Fibroblast of skin of right quadriceps (primary cell): ENCODE results near the gene CTSZ.
"Not testable (repeated sequence)": the region's sequence is repeated elsewhere in the genome, so short reads cannot be mapped to it uniquely, and the experiment has no call there.

Source experiments
- DNase-seq: peaks from one replicate; pipeline ENCODE4 v3.0.0-alpha.2; 2013

CTSZ gene

GRCh38 chr20:59006864-59007664, at the start of gene CTSZ:
CTSZ (minus strand) TSS chr20:59007254; CDS start chr20:59007128, 126 bp downstream.
- DNase-seq: peak; percentile 34

- DNase-seq: peak; percentile 9
Observed at GRCh38 chr20:59055302-59055701, 48.2 kb upstream of the CTSZ start.

GRCh38 chr20:59051666-59052185, 44.7 kb upstream of the CTSZ start:
- no peak for DNase-seq

GRCh38 chr20:59050437-59050836, 43.4 kb upstream of the CTSZ start:
- DNase-seq: no peak

GRCh38 chr20:59048681-59049030, 41.6 kb upstream of the CTSZ start:
- no peak for DNase-seq

- peak; percentile 76 for DNase-seq
Observed at GRCh38 chr20:59047938-59048680, 41.1 kb upstream of the CTSZ start.

- no peak for DNase-seq
Observed at GRCh38 chr20:59046862-59047261, 39.8 kb upstream of the CTSZ start.

GRCh38 chr20:59044796-59045195, 37.7 kb upstream of the CTSZ start:
- no peak for DNase-seq

- no peak for DNase-seq
Observed at GRCh38 chr20:59044295-59044694, 37.2 kb upstream of the CTSZ start.

GRCh38 chr20:59043698-59044097, 36.6 kb upstream of the CTSZ start:
- DNase-seq: peak; percentile 39

- DNase-seq: peak; percentile 90
Observed at GRCh38 chr20:59042796-59043631, 36.0 kb upstream of the CTSZ start.

GRCh38 chr20:59042151-59042795, 35.2 kb upstream of the CTSZ start, which contains the start of gene PRELID3B:
PRELID3B (minus strand) TSS chr20:59042786; CDS start chr20:59042730, 56 bp downstream.
- peak; percentile 20 for DNase-seq

- DNase-seq: not testable (repeated sequence)
Observed at GRCh38 chr20:59041487-59041886, 34.4 kb upstream of the CTSZ start.

- no peak for DNase-seq
Observed at GRCh38 chr20:59040667-59041066, 33.6 kb upstream of the CTSZ start.

- DNase-seq: no peak
Observed at GRCh38 chr20:59039233-59039632, 32.2 kb upstream of the CTSZ start.

- DNase-seq: no peak
Observed at GRCh38 chr20:59037386-59037785, 30.3 kb upstream of the CTSZ start.

- no peak for DNase-seq
Observed at GRCh38 chr20:59035381-59035780, 28.3 kb upstream of the CTSZ start.

- DNase-seq: no peak
Observed at GRCh38 chr20:59033616-59034165, 26.6 kb upstream of the CTSZ start.

GRCh38 chr20:59033093-59033492, 26.0 kb upstream of the CTSZ start:
- no peak for DNase-seq

- DNase-seq: no peak
Observed at GRCh38 chr20:59032713-59033059, 25.6 kb upstream of the CTSZ start.

- peak; percentile 95 for DNase-seq
Observed at GRCh38 chr20:59032023-59032712, 25.1 kb upstream of the CTSZ start, which contains the start of gene ATP5F1E. ATP5F1E (minus strand) TSS chr20:59032335; CDS start chr20:59032251, 84 bp downstream.
